ENCODE data around the gene ILF2. TPM values are rescaled to one million over a fixed set of nuclear protein-coding genes. Genes with fewer than 3 reads are reported as not detected.

Gene ILF2
- total and polyA plus RNA-seq, 2 of the 13 experiments (the other 11 are each of a cell fraction or from before 2014, with no cell fraction given) = 292 to 366 TPM

- intact Hi-C loops (cut with micrococcal nuclease; ENCODE audit: unreplicated experiment) = no loop called here
These were observed 11.1 kb downstream of the ILF2 start for GRCh38 chr1:153659656-153660055.

More at GRCh38 chr1:153659656-153660055, 11.1 kb downstream of the ILF2 start:
- no peaks in the 10 kb centered on the region; a peak in 1 of 5 replicates for H3K27me3 ChIP-seq (ENCODE audit: control insufficient read depth in 1 of 2, insufficient read depth in 2 of 2, low read length in 2 of 2)
- FAIRE-seq (no peak), ATAC-seq (no peak), DNase-seq (ENCODE audit: low spot score) (no peak)
- in situ Hi-C loops (cut with HindIII; ENCODE audit: extremely low pct_ligation_motif_present, low pct_unique_long_range_greater_than_20kb) = no loop called here
- POLR2A ChIA-PET = interaction anchor here (0.8 to 2.3 kb wide), 3 partner anchors 12 to 28 kb away, joined by 3 to 18 read pairs (median 9); partner anchors contain the start of gene CHTOP
- peak overlapping the region; percentile 93 for H3K4me2 ChIP-seq (ENCODE audit: low read depth, low read length)
- H2AFZ ChIP-seq (ENCODE audit: low read length) = no peak overlapping the region
- H3K9ac ChIP-seq (ENCODE audit: insufficient read depth, low read depth, low read length) = peak overlapping the region; percentile 78
- TF ChIP-seq SYNCRIP (IDR thresholded peaks at IDR 0.05; ENCODE audit: insufficient read depth, low read depth, low read length) (no peak), NFE2L1 (CRISPR knock-in tag; IDR thresholded peaks at IDR 0.05; ENCODE audit: borderline replicate concordance) (no peak), ZNF33B (CRISPR knock-in tag; IDR thresholded peaks at IDR 0.05) (no peak), ZNF142 (CRISPR knock-in tag; IDR thresholded peaks at IDR 0.05) (no peak), STAT5B (CRISPR knock-in tag; IDR thresholded peaks at IDR 0.05) (no peak), ZNF639 (CRISPR knock-in tag; conservative IDR thresholded peaks at IDR 0.05) (no peak), POLR2AphosphoS2 (IDR thresholded peaks at IDR 0.05; ENCODE audit: low read depth, low read length) (no peak), CHD4 (IDR thresholded peaks at IDR 0.05; ENCODE audit: borderline replicate concordance, low read length) (no peak)
- H4K20me1 ChIP-seq (ENCODE audit: insufficient read depth, low read length) = no peaks in the 10 kb centered on the region
- 84% methylated on average over 9 of the region's 9 CpGs for WGBS (ENCODE audit: low lambda C conversion rate)
- no peak overlapping the region for H3K27ac ChIP-seq (ENCODE audit: extremely low read length, insufficient read depth, low read length)
- H3K9me3 ChIP-seq (ENCODE audit: low read length) = no peaks in the 10 kb centered on the region
- no TSS peak for BruUV-seq (replicated peaks)
- CTCF ChIA-PET (ENCODE audit: low intra/inter-chr PET ratio, low total read pairs) = no interaction called here
- H3K4me1 ChIP-seq (ENCODE audit: insufficient read depth, low read length) = peaks cover 29% of the 10 kb centered on the region
- peaks cover 12% of the 10 kb centered on the region for H3K79me2 ChIP-seq (ENCODE audit: insufficient read depth, low read length)
- H3K4me3 ChIP-seq (replicated peaks in 1 of 3; ENCODE audit: insufficient read depth in 1 of 3, low read depth in 2 of 3, low read length in 3 of 3) = peak overlapping the region; percentile 80 to 96 (median 91); a peak in 5 of 6 replicates
- H3K36me3 ChIP-seq (replicated peaks in 1 of 2; ENCODE audit: control insufficient read depth in 1 of 2, insufficient read depth in 2 of 2, low read length in 2 of 2) = peaks cover 10 to 37% of the 10 kb centered on the region in 2 experiments
